Thyroid gland (tissue), 4 donors: ENCODE results near the gene CACNA1S.

Experiments used
- CTCF ChIP-seq, 6 experiments: fragments of 200-600 bp in 3 of 6; fragments of 450-650 bp in 3 of 6; sonication (generic) in 3 of 6; IDR thresholded peaks; one replicate each; pipeline ENCODE4 v1.5.1; 2016 to 2019; ENCODE audit warnings: antibody characterized with exemption in 6 of 6, mild to moderate bottlenecking in 2 of 6, inconsistent platforms in 1 of 6, moderate library complexity in 1 of 6
- POLR2A ChIP-seq, 2 donors: fragments of 450-650 bp; IDR thresholded peaks; one replicate each; pipeline ENCODE4 v1.6.1; 2017; ENCODE audit warnings: antibody characterized with exemption in 2 of 2, mild to moderate bottlenecking in 2 of 2, moderate library complexity in 1 of 2

- no peak for TF ChIP-seq CTCF (IDR thresholded peaks at IDR 0.05)
- TF ChIP-seq POLR2A (IDR thresholded peaks at IDR 0.05), result no peak
Observed at GRCh38 chr1:201000391-201000790, 111.8 kb downstream of the CACNA1S start.
